ENCODE results near the gene HTR4.
"Not testable (repeated sequence)": the region's sequence is repeated elsewhere in the genome, so short reads cannot be mapped to it uniquely, and the experiment has no call there.

The HTR4 gene

DNA sequence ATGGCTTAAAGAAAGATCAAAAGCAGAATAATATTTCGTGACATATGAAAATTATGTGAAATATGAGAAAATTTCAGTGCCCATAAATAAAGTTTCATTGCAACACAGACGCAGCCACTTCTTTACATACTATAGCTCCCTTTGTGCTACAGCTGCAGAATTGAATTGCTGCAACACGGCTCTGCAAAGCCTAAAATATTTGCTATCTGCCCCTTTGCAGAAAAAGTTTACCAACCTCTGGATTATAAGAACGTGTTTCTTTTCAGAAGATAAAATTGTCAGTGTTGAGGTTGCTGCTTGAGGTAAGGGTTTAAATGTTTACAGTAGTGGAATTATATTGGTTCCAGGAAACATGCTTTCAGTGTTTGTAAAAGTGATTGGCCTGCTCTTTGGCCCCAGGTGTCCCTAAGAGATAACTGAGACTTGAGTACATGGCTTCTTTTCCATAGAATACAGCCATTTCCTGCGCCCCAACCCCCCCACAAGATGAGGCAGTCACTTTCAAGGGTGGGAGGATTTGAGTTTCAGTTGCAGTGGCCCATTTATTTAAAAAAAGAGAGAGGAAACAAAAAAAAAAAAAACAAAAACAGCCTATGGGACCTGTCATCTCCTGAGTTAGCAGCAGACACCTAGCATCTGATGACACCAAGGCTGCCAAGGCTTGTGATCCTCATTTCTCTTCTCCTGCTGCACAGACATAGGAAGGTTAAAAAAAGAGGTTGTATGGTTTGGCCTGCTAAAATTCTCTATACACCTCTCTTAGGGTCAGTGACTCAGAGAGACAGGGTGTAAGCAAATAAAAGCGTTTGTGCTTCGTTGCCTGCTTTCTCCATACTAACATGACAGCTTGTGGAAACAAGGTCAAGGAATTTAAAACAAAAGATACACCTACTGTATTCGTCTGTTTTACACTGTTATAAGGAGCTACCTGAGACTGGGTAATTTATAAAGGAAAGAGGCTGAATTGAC is 28.0 kb upstream of the HTR4 start:
- Mint-ChIP-seq H3K36me3 (no peaks in the 10 kb centered on the region), H3K4me1 (no peaks in the 10 kb centered on the region), H3K4me3 (no peak overlapping the region), H3K9me3 (no peaks in the 10 kb centered on the region), H3K27me3 (peaks cover 6% of the 10 kb centered on the region), H3K27ac (no peak overlapping the region)

GRCh38 chr5:148681157-148682057 is 27.1 kb upstream of the HTR4 start:
- no peaks in the 10 kb centered on the region for H3K4me1 Mint-ChIP-seq
- H3K9me3 Mint-ChIP-seq: no peaks in the 10 kb centered on the region
- no peak overlapping the region for H3K4me3 Mint-ChIP-seq
- H3K36me3 Mint-ChIP-seq: no peaks in the 10 kb centered on the region
- H3K27me3 Mint-ChIP-seq: peaks cover 6% of the 10 kb centered on the region
- no peak overlapping the region for H3K27ac Mint-ChIP-seq

DNA sequence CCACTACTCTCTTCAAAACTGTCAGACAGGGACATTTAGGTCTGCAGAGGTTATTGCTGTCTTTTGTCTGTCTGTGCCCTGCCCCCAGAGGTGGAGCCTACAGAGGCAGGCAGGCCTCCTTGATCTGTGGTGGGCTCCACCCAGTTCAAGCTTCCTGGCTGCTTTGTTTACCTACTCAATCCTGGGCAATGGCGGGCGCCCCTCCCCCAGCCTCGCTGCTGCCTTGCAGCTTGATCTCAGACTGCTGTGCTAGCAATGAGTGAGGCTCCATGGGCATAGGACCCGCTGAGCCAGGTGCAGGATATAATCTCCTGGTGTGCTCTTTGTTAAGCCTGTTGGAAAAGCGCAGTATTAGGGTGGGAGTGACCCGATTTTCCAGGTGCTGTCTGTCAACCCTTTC is 19.4 kb upstream of the HTR4 start:
- not testable (repeated sequence) for H3K27me3 Mint-ChIP-seq, H3K36me3 Mint-ChIP-seq, H3K27ac Mint-ChIP-seq, H3K4me1 Mint-ChIP-seq, H3K9me3 Mint-ChIP-seq, H3K4me3 Mint-ChIP-seq

GRCh38 chr5:148666353-148666752 is 12.0 kb upstream of the HTR4 start:
- peaks cover 5% of the 10 kb centered on the region for H3K27me3 Mint-ChIP-seq
- H3K4me3 Mint-ChIP-seq: no peak overlapping the region
- no peaks in the 10 kb centered on the region for H3K4me1 Mint-ChIP-seq
- H3K27ac Mint-ChIP-seq: no peak overlapping the region
- no peaks in the 10 kb centered on the region for H3K9me3 Mint-ChIP-seq
- no peaks in the 10 kb centered on the region for H3K36me3 Mint-ChIP-seq

DNA sequence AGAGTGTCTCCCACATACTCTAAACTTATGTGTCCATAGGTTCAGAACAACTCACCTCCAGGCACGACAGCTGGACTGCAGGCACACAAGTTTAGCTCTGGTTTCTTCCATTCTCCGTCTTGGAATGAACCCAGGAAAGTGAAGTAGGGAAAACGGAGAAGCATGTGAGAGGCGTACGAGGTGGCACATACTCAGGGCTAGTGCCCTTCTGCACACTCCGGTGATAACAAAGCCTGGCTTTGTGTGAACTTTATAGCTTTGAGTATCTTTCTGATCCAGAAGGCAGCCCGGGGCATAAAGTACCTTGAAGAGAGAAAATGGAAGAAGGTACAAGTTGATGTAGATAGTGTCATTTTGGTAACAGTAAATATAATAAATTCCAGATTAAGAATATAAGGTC is 11.1 kb upstream of the HTR4 start:
- Mint-ChIP-seq H3K4me3 (no peak overlapping the region), H3K36me3 (no peaks in the 10 kb centered on the region), H3K27ac (no peak overlapping the region), H3K4me1 (no peaks in the 10 kb centered on the region), H3K9me3 (no peaks in the 10 kb centered on the region), H3K27me3 (peaks cover 8% of the 10 kb centered on the region)

- Mint-ChIP-seq H3K9me3 (no peaks in the 10 kb centered on the region), H3K27ac (no peak overlapping the region), H3K4me1 (no peaks in the 10 kb centered on the region), H3K27me3 (peaks cover 17% of the 10 kb centered on the region), H3K36me3 (no peaks in the 10 kb centered on the region), H3K4me3 (no peak overlapping the region)
These were observed 9.2 kb upstream of the HTR4 start for GRCh38 chr5:148663509-148663908.

DNA sequence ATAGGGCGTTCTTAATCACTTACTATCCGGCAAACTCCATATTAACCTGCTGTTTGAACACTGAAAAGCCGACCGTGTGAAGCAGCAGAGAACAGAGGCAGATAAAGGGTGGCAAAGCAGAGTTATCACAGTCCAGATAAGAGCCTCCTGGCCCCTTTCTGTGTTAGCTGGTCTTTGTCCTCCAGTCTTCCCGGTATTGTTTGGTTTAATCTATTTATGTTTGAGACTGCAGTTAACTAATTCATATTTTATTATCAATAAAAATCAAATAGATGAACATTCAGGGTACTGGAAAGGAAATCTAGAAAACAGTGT is 6.0 kb upstream of the HTR4 start:
- H3K4me1 Mint-ChIP-seq: no peaks in the 10 kb centered on the region
- H3K27me3 Mint-ChIP-seq: peaks cover 26% of the 10 kb centered on the region
- no peak overlapping the region for H3K27ac Mint-ChIP-seq
- no peaks in the 10 kb centered on the region for H3K36me3 Mint-ChIP-seq
- H3K9me3 Mint-ChIP-seq: no peaks in the 10 kb centered on the region
- H3K4me3 Mint-ChIP-seq: no peak overlapping the region

DNA sequence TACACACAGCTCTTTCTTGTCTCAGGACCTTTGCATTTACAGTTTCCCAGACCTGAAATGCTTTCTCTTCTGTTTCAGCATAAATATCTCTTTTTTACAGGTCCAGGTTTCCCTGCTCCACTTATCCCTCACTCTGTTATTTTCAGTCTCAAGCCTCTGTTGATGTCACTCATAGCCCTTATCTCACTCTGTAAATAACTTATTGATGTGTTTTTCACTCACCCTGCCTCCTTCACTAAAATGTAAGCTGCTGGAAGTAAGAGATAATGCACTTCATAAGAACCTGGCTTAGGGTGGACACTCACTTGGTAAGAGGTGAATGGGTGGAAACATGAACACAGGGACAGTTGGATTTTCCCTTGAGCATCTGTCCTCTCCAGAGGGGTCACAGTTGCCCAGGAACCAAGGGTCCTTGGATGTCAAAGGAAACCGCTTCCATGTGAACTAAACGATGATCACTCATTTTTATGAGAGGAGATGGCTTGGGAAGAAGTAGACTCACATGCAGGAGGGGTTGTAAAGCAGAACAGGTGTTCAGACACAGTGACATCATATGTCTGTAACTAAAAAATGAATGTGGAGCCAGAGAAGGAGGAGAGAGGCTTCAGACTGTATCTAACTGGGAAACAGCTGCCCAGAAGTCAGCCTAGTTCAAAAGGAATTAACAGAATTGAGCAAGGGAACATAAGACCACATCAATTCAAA is 5.5 kb upstream of the HTR4 start:
- no peak overlapping the region for H3K4me3 Mint-ChIP-seq
- H3K27me3 Mint-ChIP-seq: peaks cover 28% of the 10 kb centered on the region
- no peaks in the 10 kb centered on the region for H3K4me1 Mint-ChIP-seq
- no peaks in the 10 kb centered on the region for H3K36me3 Mint-ChIP-seq
- H3K27ac Mint-ChIP-seq: no peak overlapping the region
- H3K9me3 Mint-ChIP-seq: no peaks in the 10 kb centered on the region

DNA sequence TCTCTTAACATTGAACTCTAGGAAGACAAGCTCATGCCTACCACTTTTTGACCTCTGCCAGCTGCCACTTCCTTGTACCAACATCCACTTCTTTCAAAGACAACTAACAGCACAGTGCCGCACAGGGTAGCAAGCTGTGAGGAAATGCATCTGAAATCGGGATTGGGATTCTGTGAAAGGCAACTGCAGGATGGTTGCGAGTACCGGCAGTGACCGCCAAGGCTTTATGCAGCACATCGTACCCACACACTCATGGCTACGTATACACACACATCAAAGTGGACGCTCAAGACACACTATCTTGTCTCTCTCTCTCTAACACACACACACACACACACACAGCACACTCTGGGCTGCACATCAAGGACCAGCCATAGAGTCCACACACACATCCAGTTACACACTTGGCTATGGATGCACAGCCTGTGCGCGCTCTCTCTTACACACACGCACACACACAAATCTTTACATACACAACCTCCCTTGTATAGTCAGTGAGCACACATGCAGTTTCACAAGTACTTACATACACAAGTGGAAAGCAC is 964 bp downstream of the HTR4 start:
- Mint-ChIP-seq H3K36me3 (no peaks in the 10 kb centered on the region), H3K27ac (no peak overlapping the region), H3K27me3 (peaks cover 31% of the 10 kb centered on the region), H3K9me3 (no peaks in the 10 kb centered on the region), H3K4me1 (peaks cover 4% of the 10 kb centered on the region), H3K4me3 (no peak overlapping the region)

- Mint-ChIP-seq H3K4me3 (no peak overlapping the region), H3K36me3 (no peaks in the 10 kb centered on the region), H3K27me3 (peaks cover 30% of the 10 kb centered on the region), H3K27ac (no peak overlapping the region), H3K4me1 (peaks cover 4% of the 10 kb centered on the region), H3K9me3 (no peaks in the 10 kb centered on the region)
These were observed 2.8 kb downstream of the HTR4 start for GRCh38 chr5:148651528-148651927.

DNA sequence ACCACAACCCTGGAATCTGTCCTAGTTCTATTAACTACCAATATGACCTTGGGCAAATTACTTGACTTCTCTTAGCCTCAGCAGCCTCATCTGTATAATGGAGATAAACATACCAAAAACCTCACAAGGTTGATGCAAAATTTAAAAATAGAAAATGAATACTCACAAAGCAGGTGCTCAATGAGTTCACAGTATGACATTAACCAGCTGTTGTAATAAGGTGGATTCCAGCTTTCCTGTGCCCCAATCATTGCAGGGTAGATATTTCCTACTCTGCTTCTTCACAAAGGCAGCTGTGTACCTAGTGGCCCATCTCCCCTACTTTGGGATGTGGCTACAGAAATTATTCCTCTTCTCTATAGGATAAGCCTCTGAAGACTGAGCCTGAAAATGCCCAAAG is 8.8 kb downstream of the HTR4 start:
- Mint-ChIP-seq H3K27me3 (peaks cover 9% of the 10 kb centered on the region), H3K4me1 (no peaks in the 10 kb centered on the region), H3K27ac (no peak overlapping the region)

GRCh38 chr5:148641735-148642134 is 12.6 kb downstream of the HTR4 start:
- no peak overlapping the region for H3K4me3 Mint-ChIP-seq
- H3K4me1 Mint-ChIP-seq: no peaks in the 10 kb centered on the region
- H3K9me3 Mint-ChIP-seq: no peaks in the 10 kb centered on the region
- no peak overlapping the region for H3K27ac Mint-ChIP-seq
- peaks cover 14% of the 10 kb centered on the region for H3K27me3 Mint-ChIP-seq
- no peaks in the 10 kb centered on the region for H3K36me3 Mint-ChIP-seq

More for the DNA sequence above, 8.8 kb downstream of the HTR4 start:
- Mint-ChIP-seq H3K9me3 (no peaks in the 10 kb centered on the region), H3K36me3 (no peaks in the 10 kb centered on the region), H3K4me3 (no peak overlapping the region)

GRCh38 chr5:148640471-148640870 is 13.9 kb downstream of the HTR4 start:
- no peaks in the 10 kb centered on the region for H3K9me3 Mint-ChIP-seq

GRCh38 chr5:148639081-148639480 is 15.2 kb downstream of the HTR4 start:
- Mint-ChIP-seq H3K9me3 (no peaks in the 10 kb centered on the region), H3K27ac (no peak overlapping the region), H3K4me1 (no peaks in the 10 kb centered on the region), H3K27me3 (peaks cover 13% of the 10 kb centered on the region), H3K4me3 (no peak overlapping the region), H3K36me3 (no peaks in the 10 kb centered on the region)

More at GRCh38 chr5:148640471-148640870, 13.9 kb downstream of the HTR4 start:
- no peak overlapping the region for H3K4me3 Mint-ChIP-seq
- no peaks in the 10 kb centered on the region for H3K36me3 Mint-ChIP-seq
- H3K27ac Mint-ChIP-seq: no peak overlapping the region
- H3K4me1 Mint-ChIP-seq: no peaks in the 10 kb centered on the region
- peaks cover 11% of the 10 kb centered on the region for H3K27me3 Mint-ChIP-seq

DNA sequence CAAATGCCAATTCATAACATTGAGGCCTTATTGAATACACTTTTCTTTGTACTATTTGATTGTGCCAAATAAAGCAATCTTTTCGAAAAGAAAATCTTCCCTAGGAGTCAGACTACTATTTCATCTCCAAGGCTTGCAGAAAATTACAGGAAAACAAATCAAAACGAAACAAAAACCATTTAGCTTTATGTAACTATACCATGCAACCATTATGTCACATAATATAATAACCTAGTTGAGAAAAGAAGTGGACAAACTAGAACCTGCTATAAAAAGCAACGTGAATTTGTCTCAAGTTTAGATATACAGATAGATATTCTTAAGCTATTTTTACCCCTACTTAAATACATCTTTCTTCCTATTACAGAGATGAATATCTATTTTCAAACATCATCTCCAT is 18.0 kb downstream of the HTR4 start:
- Mint-ChIP-seq H3K27me3 (peaks cover 14% of the 10 kb centered on the region), H3K27ac (no peak overlapping the region), H3K4me1 (peaks cover 4% of the 10 kb centered on the region), H3K4me3 (no peak overlapping the region), H3K36me3 (no peaks in the 10 kb centered on the region), H3K9me3 (no peaks in the 10 kb centered on the region)

Measured in activated naive CD4-positive, alpha-beta T cell treated with anti-CD3 and anti-CD28 coated beads, Interleukin-2, amount 50 U/mL, for 24 hours (primary cell).